HEK293 (cell line): ENCODE results near the gene LCNL1.

ENCODE experiments used
- CTCF ChIA-PET: fragments of 350-600 bp; formaldehyde crosslinking; extraction: SDS; loops from one replicate; lab custom pipeline; 2021; ENCODE audit warnings: antibody characterized with exemption; lab: Yijun Ruan, JAX
- POLR2A ChIA-PET: fragments of 300-600 bp; formaldehyde crosslinking; extraction: SDS; loops from one replicate; lab custom pipeline; 2020; ENCODE audit warnings: antibody characterized with exemption, inconsistent platforms; lab: Yijun Ruan, JAX
- H3K27ac ChIP-seq: fragments of 200-500 bp; sonication (Bioruptor generic); 2 replicates; pipeline ENCODE4 v1.5.1; 2014; ENCODE audit warnings: low read depth, low read length, control low read depth, inconsistent platforms; ENCODE audit errors: extremely low read depth
- H3K36me3 ChIP-seq, 2 experiments: fragments of 200-500 bp in 1 of 2; sonication (Bioruptor generic) in 1 of 2; 1 replicate in 1 of 2; 2 replicates in 1 of 2; pipeline ENCODE4 v1.5.1; 2014 to 2017; ENCODE audit warnings: inconsistent platforms in 2 of 2, low read length in 2 of 2; ENCODE audit not compliant: control insufficient read depth in 2 of 2, insufficient read depth in 1 of 2
- H3K4me1 ChIP-seq: fragments of 200-500 bp; sonication (Bioruptor generic); 2 replicates; pipeline ENCODE4 v1.5.1; 2014; ENCODE audit warnings: mild to moderate bottlenecking, low read length, inconsistent platforms; ENCODE audit not compliant: control insufficient read depth, insufficient read depth
- H3K4me3 ChIP-seq: 2 replicates; pipeline ENCODE4 v1.5.1; 2011; ENCODE audit warnings: low read depth, mild to moderate bottlenecking, control low read depth, low read length, moderate library complexity
- H3K9me3 ChIP-seq: fragments of 200-500 bp; sonication (Bioruptor generic); 2 replicates; pipeline ENCODE4 v1.5.1; 2014; ENCODE audit warnings: low read depth, low read length, inconsistent platforms; ENCODE audit not compliant: control insufficient read depth, insufficient read depth
- MZF1 ChIP-seq: fragments of 450-650 bp; formaldehyde crosslinking; IDR thresholded peaks from 2 replicates; pipeline ENCODE4 v1.5.1; 2017; ENCODE audit warnings: missing biosample characterization, missing genetic modification characterization, borderline replicate concordance
- YY1 ChIP-seq: fragments of 450-650 bp; formaldehyde crosslinking; IDR thresholded peaks from 2 replicates; pipeline ENCODE4 v1.5.1; 2018; ENCODE audit warnings: missing biosample characterization, missing genetic modification characterization
- ZBTB49 ChIP-seq: fragments of 450-650 bp; formaldehyde crosslinking; IDR thresholded peaks from 2 replicates; pipeline ENCODE4 v1.5.1; 2016; ENCODE audit warnings: missing biosample characterization, missing genetic modification characterization, low read depth
- ZBTB6 ChIP-seq: fragments of 450-650 bp; formaldehyde crosslinking; IDR thresholded peaks from 2 replicates; pipeline ENCODE4 v1.5.1; 2017; ENCODE audit warnings: missing biosample characterization, missing genetic modification characterization
- ZFP3 ChIP-seq: fragments of 450-650 bp; formaldehyde crosslinking; IDR thresholded peaks from 2 replicates; pipeline ENCODE4 v1.5.1; 2016; ENCODE audit warnings: low read depth, missing biosample characterization, missing genetic modification characterization
- ZNF114 ChIP-seq: fragments of 450-650 bp; formaldehyde crosslinking; IDR thresholded peaks from 2 replicates; pipeline ENCODE4 v1.5.0; 2017; ENCODE audit warnings: missing biosample characterization, missing genetic modification characterization
- ZNF140 ChIP-seq: fragments of 450-650 bp; formaldehyde crosslinking; IDR thresholded peaks from 2 replicates; pipeline ENCODE4 v1.5.1; 2016; ENCODE audit warnings: missing biosample characterization, missing genetic modification characterization
- ZNF169 ChIP-seq: fragments of 450-650 bp; formaldehyde crosslinking; IDR thresholded peaks from 2 replicates; pipeline ENCODE4 v1.5.1; 2016; ENCODE audit warnings: missing biosample characterization, missing genetic modification characterization
- ZNF2 ChIP-seq: fragments of 450-650 bp; formaldehyde crosslinking; IDR thresholded peaks from 2 replicates; pipeline ENCODE4 v1.5.1; 2016; ENCODE audit warnings: missing biosample characterization, missing genetic modification characterization
- ZNF341 ChIP-seq: fragments of 450-650 bp; formaldehyde crosslinking; IDR thresholded peaks from 2 replicates; pipeline ENCODE4; 2016; ENCODE audit warnings: low read depth, missing biosample characterization, missing genetic modification characterization
- ZNF362 ChIP-seq: fragments of 450-650 bp; formaldehyde crosslinking; IDR thresholded peaks from 2 replicates; pipeline ENCODE4 v1.5.1; 2016; ENCODE audit warnings: missing biosample characterization, missing genetic modification characterization
- ZNF521 ChIP-seq: fragments of 450-650 bp; formaldehyde crosslinking; IDR thresholded peaks from 2 replicates; pipeline ENCODE4 v1.5.1; 2017; ENCODE audit warnings: missing biosample characterization, mild to moderate bottlenecking, missing genetic modification characterization
- ZNF596 ChIP-seq: fragments of 450-650 bp; IDR thresholded peaks from 2 replicates; pipeline ENCODE4 v1.5.0; 2018; ENCODE audit warnings: missing biosample characterization, mild to moderate bottlenecking, missing genetic modification characterization, moderate library complexity
- ZSCAN30 ChIP-seq: fragments of 450-650 bp; IDR thresholded peaks from 2 replicates; pipeline ENCODE4 v1.5.1; 2018; ENCODE audit warnings: missing biosample characterization, mild to moderate bottlenecking, missing genetic modification characterization, moderate library complexity
- TF ChIP-seq, protein P1 (sequence below): fragments of 450-650 bp; formaldehyde crosslinking; IDR thresholded peaks from 2 replicates; pipeline ENCODE4 v1.5.1; 2016; ENCODE audit warnings: missing biosample characterization, missing genetic modification characterization
- TF ChIP-seq, protein P2 (sequence below): fragments of 450-650 bp; formaldehyde crosslinking; optimal IDR thresholded peaks from 2 replicates; pipeline ENCODE3; 2016; ENCODE audit warnings: missing biosample characterization, mild to moderate bottlenecking, missing genetic modification characterization
- TF ChIP-seq, protein P3 (sequence below): fragments of 450-650 bp; formaldehyde crosslinking; IDR thresholded peaks from 2 replicates; pipeline ENCODE4 v1.5.1; 2016; ENCODE audit warnings: missing biosample characterization, missing genetic modification characterization
- TF ChIP-seq, protein P4 (sequence below): fragments of 450-650 bp; formaldehyde crosslinking; IDR thresholded peaks from 2 replicates; pipeline ENCODE4 v1.5.1; 2016; ENCODE audit warnings: missing biosample characterization, missing genetic modification characterization
- TF ChIP-seq, protein P5 (sequence below): fragments of 450-650 bp; formaldehyde crosslinking; IDR thresholded peaks from 2 replicates; pipeline ENCODE4 v1.5.1; 2016; ENCODE audit warnings: missing biosample characterization, missing genetic modification characterization

LCNL1 gene

DNA sequence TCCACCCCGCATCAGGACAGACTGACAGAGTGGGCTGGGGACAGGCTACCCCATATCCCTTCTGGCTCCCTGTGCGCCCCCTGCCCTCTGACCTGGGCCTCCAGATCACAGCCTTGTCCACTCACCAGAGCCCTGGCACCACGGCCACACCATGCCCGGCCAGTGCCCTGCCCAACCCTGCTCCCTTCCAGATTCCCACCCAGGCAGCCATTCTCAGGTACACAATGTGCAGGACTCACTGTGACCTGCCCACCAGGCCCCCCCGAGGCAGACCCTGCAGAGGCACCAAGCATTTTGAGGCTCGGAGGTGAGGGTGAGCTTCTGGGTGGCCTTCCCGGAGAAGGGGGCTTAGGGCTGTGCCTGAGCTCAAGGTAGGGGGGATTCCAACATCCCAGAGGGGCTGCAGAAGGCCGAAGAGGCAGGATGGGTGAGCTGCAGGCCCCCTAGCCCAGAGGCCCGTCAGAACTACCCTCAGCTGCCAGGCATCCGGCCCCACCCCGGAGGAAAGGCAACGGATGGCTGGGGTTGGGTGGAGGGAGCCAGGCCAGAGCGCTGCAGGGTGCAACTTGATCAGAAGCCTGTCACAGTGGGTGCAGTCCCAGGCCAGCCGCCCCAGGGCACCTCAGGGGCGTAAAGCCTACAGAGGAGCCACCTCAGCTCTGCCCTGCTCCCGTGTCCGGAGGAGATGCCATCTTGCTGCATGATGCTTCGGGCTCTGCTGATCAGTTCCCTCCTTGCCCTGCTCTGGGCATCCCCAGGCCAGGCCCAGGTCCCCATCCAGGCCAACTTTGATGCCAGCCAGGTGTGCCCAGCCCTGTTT lies at the start of gene LCNL1:
Gene LCNL1, plus strand, starts transcription at position 762 of the 820 bp plus-strand sequence. CDS start 594 bp downstream, outside the sequence.
- no peak within 1 kb of the TSS for H3K27ac ChIP-seq
- no peaks in the 10 kb centered on the region for H3K4me1 ChIP-seq
- ChIA-PET CTCF (interaction anchor here (0.7 to 1.4 kb wide), 3 partner anchors 43 to 289 kb away, joined by 3 to 4 read pairs (median 3); no protein-coding TSS in a partner anchor), POLR2A (interaction anchor here (2.5 kb wide), 1 partner anchor 10 kb away, joined by 13 read pairs; the partner anchor contains the start of gene PAXX)
- H3K9me3 ChIP-seq = no peaks in the 10 kb centered on the region
- TF ChIP-seq, protein P1, sequence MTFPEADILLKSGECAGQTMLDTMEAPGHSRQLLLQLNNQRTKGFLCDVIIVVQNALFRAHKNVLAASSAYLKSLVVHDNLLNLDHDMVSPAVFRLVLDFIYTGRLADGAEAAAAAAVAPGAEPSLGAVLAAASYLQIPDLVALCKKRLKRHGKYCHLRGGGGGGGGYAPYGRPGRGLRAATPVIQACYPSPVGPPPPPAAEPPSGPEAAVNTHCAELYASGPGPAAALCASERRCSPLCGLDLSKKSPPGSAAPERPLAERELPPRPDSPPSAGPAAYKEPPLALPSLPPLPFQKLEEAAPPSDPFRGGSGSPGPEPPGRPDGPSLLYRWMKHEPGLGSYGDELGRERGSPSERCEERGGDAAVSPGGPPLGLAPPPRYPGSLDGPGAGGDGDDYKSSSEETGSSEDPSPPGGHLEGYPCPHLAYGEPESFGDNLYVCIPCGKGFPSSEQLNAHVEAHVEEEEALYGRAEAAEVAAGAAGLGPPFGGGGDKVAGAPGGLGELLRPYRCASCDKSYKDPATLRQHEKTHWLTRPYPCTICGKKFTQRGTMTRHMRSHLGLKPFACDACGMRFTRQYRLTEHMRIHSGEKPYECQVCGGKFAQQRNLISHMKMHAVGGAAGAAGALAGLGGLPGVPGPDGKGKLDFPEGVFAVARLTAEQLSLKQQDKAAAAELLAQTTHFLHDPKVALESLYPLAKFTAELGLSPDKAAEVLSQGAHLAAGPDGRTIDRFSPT = peak; percentile 45; the same call in 1 of the 2 replicates
- TF ChIP-seq, protein P2, sequence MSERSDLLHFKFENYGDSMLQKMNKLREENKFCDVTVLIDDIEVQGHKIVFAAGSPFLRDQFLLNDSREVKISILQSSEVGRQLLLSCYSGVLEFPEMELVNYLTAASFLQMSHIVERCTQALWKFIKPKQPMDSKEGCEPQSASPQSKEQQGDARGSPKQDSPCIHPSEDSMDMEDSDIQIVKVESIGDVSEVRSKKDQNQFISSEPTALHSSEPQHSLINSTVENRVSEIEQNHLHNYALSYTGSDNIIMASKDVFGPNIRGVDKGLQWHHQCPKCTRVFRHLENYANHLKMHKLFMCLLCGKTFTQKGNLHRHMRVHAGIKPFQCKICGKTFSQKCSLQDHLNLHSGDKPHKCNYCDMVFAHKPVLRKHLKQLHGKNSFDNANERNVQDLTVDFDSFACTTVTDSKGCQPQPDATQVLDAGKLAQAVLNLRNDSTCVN = no peak
- no peaks in the 10 kb centered on the region for H3K36me3 ChIP-seq
- no peak within 1 kb of the TSS for H3K4me3 ChIP-seq

- no peaks in the 10 kb centered on the region for H3K9me3 ChIP-seq
- H3K36me3 ChIP-seq = peaks cover 5 to 14% of the 10 kb centered on the region in 2 experiments; a peak in 2 of 3 replicates
- no peaks in the 10 kb centered on the region for H3K4me1 ChIP-seq
- ChIA-PET POLR2A (no interaction called here), CTCF (no interaction called here)
- no peak overlapping the region for H3K27ac ChIP-seq
- H3K4me3 ChIP-seq = no peak overlapping the region
- TF ChIP-seq, protein P3, sequence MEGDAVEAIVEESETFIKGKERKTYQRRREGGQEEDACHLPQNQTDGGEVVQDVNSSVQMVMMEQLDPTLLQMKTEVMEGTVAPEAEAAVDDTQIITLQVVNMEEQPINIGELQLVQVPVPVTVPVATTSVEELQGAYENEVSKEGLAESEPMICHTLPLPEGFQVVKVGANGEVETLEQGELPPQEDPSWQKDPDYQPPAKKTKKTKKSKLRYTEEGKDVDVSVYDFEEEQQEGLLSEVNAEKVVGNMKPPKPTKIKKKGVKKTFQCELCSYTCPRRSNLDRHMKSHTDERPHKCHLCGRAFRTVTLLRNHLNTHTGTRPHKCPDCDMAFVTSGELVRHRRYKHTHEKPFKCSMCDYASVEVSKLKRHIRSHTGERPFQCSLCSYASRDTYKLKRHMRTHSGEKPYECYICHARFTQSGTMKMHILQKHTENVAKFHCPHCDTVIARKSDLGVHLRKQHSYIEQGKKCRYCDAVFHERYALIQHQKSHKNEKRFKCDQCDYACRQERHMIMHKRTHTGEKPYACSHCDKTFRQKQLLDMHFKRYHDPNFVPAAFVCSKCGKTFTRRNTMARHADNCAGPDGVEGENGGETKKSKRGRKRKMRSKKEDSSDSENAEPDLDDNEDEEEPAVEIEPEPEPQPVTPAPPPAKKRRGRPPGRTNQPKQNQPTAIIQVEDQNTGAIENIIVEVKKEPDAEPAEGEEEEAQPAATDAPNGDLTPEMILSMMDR (tag by site-specific recombination) = no peak
- no peak for TF ChIP-seq ZBTB6 (tag by site-specific recombination)
- no peak for TF ChIP-seq MZF1 (tag by site-specific recombination)
- TF ChIP-seq ZFP3 (tag by site-specific recombination) = no peak
- no peak for TF ChIP-seq ZBTB49
- no peak for TF ChIP-seq ZNF114 (tag by site-specific recombination)
- TF ChIP-seq ZSCAN30 (tag by site-specific recombination) = no peak
- no peak for TF ChIP-seq YY1 (tag by site-specific recombination)
- no peak for TF ChIP-seq ZNF140 (tag by site-specific recombination)
- TF ChIP-seq, protein P4, sequence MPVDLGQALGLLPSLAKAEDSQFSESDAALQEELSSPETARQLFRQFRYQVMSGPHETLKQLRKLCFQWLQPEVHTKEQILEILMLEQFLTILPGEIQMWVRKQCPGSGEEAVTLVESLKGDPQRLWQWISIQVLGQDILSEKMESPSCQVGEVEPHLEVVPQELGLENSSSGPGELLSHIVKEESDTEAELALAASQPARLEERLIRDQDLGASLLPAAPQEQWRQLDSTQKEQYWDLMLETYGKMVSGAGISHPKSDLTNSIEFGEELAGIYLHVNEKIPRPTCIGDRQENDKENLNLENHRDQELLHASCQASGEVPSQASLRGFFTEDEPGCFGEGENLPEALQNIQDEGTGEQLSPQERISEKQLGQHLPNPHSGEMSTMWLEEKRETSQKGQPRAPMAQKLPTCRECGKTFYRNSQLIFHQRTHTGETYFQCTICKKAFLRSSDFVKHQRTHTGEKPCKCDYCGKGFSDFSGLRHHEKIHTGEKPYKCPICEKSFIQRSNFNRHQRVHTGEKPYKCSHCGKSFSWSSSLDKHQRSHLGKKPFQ (tag by site-specific recombination) = no peak
- no peak for TF ChIP-seq ZNF596 (tag by site-specific recombination)
- no peak for TF ChIP-seq ZNF362 (tag by site-specific recombination)
- TF ChIP-seq ZNF2 (tag by site-specific recombination) = no peak
- TF ChIP-seq ZNF521 (tag by site-specific recombination) = no peak
- no peak for TF ChIP-seq ZNF169 (tag by site-specific recombination)
- TF ChIP-seq ZNF341 = no peak
- TF ChIP-seq, protein P5, sequence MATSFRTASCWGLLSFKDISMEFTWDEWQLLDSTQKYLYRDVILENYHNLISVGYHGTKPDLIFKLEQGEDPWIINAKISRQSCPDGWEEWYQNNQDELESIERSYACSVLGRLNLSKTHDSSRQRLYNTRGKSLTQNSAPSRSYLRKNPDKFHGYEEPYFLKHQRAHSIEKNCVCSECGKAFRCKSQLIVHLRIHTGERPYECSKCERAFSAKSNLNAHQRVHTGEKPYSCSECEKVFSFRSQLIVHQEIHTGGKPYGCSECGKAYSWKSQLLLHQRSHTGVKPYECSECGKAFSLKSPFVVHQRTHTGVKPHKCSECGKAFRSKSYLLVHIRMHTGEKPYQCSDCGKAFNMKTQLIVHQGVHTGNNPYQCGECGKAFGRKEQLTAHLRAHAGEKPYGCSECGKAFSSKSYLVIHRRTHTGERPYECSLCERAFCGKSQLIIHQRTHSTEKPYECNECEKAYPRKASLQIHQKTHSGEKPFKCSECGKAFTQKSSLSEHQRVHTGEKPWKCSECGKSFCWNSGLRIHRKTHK (tag by site-specific recombination) = no peak
These were observed 48.5 kb upstream of the LCNL1 start for GRCh38 chr9:136934277-136934676.
